Measurements from ENCODE around the gene CEP85. TPM values are rescaled to one million over a fixed set of nuclear protein-coding genes. Genes with fewer than 3 reads are reported as not detected.

Gene CEP85
- total RNA-seq, 1 donor from 2014 or later = 16.4 TPM

DNA sequence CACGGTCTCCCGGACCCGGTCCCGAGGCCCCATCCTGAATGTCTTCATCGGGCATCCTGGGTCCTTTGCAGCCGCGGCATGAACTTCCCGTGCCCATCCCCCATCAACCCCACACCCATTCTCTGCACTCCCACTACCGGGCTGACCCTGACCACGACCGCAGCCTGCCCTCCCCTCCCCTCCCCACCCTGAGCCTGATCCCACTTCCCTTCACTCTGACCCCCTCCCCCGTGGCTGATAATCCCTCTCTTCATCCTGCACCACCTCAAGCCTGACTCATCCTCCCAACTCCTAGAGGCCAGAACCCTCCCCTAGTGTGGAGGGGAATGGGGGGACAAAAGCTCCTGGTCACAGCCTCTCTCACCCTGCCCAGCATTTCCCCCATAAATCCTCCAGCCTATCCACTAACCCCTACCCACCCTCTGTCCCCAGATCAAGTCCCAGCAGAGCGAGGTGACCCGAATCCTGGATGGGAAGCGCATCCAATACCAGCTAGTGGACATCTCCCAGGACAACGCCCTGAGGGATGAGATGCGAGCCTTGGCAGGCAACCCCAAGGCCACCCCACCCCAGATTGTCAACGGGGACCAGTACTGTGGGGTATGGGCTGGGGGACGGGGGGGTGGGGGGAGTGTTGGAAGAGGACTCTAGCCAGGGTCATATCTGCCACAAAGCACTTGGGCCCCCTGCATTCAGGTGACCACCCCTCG, 46.5 kb downstream of the CEP85 start:
- Mint-ChIP-seq H3K4me1 (peaks cover 83% of the 10 kb centered on the region), H3K9me3 (no peaks in the 10 kb centered on the region), H3K27me3 (no peaks in the 10 kb centered on the region), H3K36me3 (ENCODE audit: low read depth) (peaks cover 46% of the 10 kb centered on the region), H3K4me3 (peak overlapping the region; percentile 88), H3K27ac (peak overlapping the region; percentile 85)
- TF ChIP-seq, protein P1, sequence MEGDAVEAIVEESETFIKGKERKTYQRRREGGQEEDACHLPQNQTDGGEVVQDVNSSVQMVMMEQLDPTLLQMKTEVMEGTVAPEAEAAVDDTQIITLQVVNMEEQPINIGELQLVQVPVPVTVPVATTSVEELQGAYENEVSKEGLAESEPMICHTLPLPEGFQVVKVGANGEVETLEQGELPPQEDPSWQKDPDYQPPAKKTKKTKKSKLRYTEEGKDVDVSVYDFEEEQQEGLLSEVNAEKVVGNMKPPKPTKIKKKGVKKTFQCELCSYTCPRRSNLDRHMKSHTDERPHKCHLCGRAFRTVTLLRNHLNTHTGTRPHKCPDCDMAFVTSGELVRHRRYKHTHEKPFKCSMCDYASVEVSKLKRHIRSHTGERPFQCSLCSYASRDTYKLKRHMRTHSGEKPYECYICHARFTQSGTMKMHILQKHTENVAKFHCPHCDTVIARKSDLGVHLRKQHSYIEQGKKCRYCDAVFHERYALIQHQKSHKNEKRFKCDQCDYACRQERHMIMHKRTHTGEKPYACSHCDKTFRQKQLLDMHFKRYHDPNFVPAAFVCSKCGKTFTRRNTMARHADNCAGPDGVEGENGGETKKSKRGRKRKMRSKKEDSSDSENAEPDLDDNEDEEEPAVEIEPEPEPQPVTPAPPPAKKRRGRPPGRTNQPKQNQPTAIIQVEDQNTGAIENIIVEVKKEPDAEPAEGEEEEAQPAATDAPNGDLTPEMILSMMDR (IDR thresholded peaks at IDR 0.05) = no peak
- no peak for DNase-seq
- ChIA-PET POLR2A (interaction anchor here (0.6 to 21.5 kb wide), 7 partner anchors 9 to 1296 kb away, joined by 3 to 1638 read pairs (median 7); partner anchors contain the start of genes CD52, CEP85 and UBXN11), CTCF (interaction anchor here (1.4 to 9.3 kb wide), 2 partner anchors 8 to 39 kb away, joined by 8 to 240 read pairs; partner anchors contain the start of gene CD52)
- ATAC-seq (ENCODE audit: low read depth) = no peak
- intact Hi-C loops (cut with micrococcal nuclease) = loop anchor here (10.0 kb wide), 1 partner anchor 1084 kb away; the partner anchor contains the start of gene MAP3K6

DNA sequence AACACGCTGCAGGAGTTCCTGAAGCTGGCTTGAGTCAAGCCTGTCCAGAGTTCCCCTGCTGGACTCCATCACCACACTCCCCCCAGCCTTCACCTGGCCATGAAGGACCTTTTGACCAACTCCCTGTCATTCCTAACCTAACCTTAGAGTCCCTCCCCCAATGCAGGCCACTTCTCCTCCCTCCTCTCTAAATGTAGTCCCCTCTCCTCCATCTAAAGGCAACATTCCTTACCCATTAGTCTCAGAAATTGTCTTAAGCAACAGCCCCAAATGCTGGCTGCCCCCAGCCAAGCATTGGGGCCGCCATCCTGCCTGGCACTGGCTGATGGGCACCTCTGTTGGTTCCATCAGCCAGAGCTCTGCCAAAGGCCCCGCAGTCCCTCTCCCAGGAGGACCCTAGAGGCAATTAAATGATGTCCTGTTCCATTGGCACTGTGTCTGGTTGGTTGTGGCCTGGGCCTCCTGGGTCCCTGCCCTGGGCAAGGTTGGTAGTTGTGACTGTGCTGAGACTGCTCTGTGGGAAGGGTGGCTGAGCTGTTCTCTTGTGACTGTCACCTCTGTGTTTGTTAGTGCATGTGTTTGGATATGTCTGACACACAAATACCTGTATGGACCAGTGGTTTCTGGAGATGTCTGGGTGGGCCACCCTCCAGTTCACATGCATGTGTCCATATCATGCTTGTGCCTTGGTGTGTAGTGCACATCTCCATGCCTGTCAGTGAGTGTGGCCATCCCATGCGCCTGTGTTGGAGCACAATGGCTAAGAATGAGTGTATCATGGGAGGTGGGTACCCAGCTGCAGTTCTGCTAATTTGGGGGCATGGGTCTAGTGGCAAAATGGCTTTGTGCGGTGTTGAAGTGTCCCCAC, 47.3 kb downstream of the CEP85 start:
- H3K27ac Mint-ChIP-seq = peak overlapping the region; percentile 82
- peak overlapping the region; percentile 88 for H3K4me3 Mint-ChIP-seq
- intact Hi-C loops (cut with micrococcal nuclease) = loop anchor here (10.0 kb wide), 1 partner anchor 1083 kb away; the partner anchor contains the start of gene MAP3K6
- TF ChIP-seq, protein P1 (IDR thresholded peaks at IDR 0.05) = no peak
- ChIA-PET POLR2A (interaction anchor here (0.8 to 21.5 kb wide), 5 partner anchors 8 to 47 kb away, joined by 5 to 1638 read pairs (median 9); partner anchors contain the start of genes CD52, CEP85 and UBXN11), CTCF (interaction anchor here (9.3 kb wide), 1 partner anchor 38 kb away, joined by 240 read pairs; the partner anchor contains the start of gene CD52)
- DNase-seq = no peak
- H3K27me3 Mint-ChIP-seq = no peaks in the 10 kb centered on the region
- ATAC-seq (ENCODE audit: low read depth) = no peak
- no peaks in the 10 kb centered on the region for H3K9me3 Mint-ChIP-seq
- H3K36me3 Mint-ChIP-seq (ENCODE audit: low read depth) = peaks cover 45% of the 10 kb centered on the region
- H3K4me1 Mint-ChIP-seq = peaks cover 83% of the 10 kb centered on the region

DNA sequence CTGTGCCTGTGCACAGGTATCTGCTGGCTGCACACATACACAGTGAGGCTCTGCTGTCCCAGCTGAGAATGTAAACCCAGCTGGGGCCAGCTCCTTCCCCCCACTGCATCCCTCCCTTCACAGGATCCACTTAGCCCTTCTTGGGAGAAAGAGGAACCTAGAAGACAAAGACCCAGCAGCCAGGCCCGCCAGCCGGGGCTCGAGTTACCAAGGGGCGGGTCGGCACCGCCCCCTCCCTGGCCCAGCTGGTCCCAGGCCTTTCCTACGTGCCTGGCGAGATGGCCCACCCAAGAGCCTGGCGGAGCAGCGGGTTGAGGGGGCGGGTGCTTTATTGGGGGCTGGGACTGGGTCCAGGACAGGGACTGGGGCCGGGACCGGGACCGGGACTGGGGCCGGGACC, 48.0 kb downstream of the CEP85 start:
- no peak for ATAC-seq (ENCODE audit: low read depth)
- intact Hi-C loops (cut with micrococcal nuclease) = loop anchor here (10.0 kb wide), 1 partner anchor 1083 kb away; the partner anchor contains the start of gene MAP3K6
- Mint-ChIP-seq H3K4me3 (peak overlapping the region; percentile 88), H3K4me1 (peaks cover 83% of the 10 kb centered on the region), H3K27ac (peak overlapping the region; percentile 82), H3K27me3 (no peaks in the 10 kb centered on the region), H3K9me3 (no peaks in the 10 kb centered on the region), H3K36me3 (ENCODE audit: low read depth) (peaks cover 39% of the 10 kb centered on the region)
- CTCF ChIA-PET = interaction anchor here (9.3 kb wide), 1 partner anchor 37 kb away, joined by 240 read pairs; the partner anchor contains the start of gene CD52
- POLR2A ChIA-PET = interaction anchor here (3.1 to 21.5 kb wide), 2 partner anchors 38 to 48 kb away, joined by 9 to 1638 read pairs; partner anchors contain the start of genes CD52 and CEP85
- DNase-seq = no peak
- TF ChIP-seq, protein P1 (IDR thresholded peaks at IDR 0.05) = no peak

DNA sequence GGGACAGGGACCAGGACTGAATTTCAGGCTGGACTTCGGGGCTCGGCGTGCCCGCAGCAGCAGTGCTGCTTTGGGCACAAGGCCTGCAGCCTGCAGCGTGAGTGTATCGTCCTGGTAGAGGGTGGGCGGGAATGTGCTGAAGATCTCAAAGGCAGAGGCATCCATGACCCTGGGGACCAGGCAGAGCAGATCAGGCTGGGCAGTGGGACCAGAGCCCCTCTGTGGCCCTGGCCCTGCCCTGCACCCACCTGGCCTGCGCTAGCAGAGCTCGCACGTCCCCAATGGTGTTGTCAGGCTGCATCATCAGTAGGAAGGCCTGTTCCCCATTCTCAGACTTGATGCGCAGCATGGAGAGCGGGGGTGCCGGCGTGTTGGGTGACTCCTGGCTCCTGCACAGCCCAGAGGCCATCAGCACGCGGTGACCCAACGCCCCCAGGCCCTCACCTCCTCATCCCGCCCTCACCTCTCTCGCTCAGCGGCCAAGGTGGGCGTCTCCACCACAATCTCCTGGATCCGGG, 48.5 kb downstream of the CEP85 start:
- H3K27me3 Mint-ChIP-seq = no peaks in the 10 kb centered on the region
- TF ChIP-seq, protein P1 (IDR thresholded peaks at IDR 0.05) = no peak
- H3K4me1 Mint-ChIP-seq = peaks cover 86% of the 10 kb centered on the region
- ChIA-PET CTCF (interaction anchor here (9.3 kb wide), 1 partner anchor 37 kb away, joined by 240 read pairs; the partner anchor contains the start of gene CD52), POLR2A (interaction anchor here (21.5 kb wide), 1 partner anchor 37 kb away, joined by 1638 read pairs; the partner anchor contains the start of gene CD52)
- intact Hi-C loops (cut with micrococcal nuclease) = loop anchor here (10.0 kb wide), 1 partner anchor 1082 kb away; the partner anchor contains the start of gene MAP3K6
- no peak for DNase-seq
- no peaks in the 10 kb centered on the region for H3K9me3 Mint-ChIP-seq
- peaks cover 34% of the 10 kb centered on the region for H3K36me3 Mint-ChIP-seq (ENCODE audit: low read depth)
- ATAC-seq (ENCODE audit: low read depth) = no peak
- H3K4me3 Mint-ChIP-seq = peak overlapping the region; percentile 38
- peak overlapping the region; percentile 100 for H3K27ac Mint-ChIP-seq

Data from activated B cell treated with CpG ODN at 0.5 μM for 24 hours (primary cell).